GM12872 (cell line): Measurements from ENCODE around the gene QRICH2.

Source experiments
- CTCF ChIP-seq: IDR thresholded peaks from 3 replicates; pipeline ENCODE4 v1.5.1; 2011; ENCODE audit warnings: low read depth, mild to moderate bottlenecking, low read length, moderate library complexity; ENCODE audit not compliant: insufficient read depth

The QRICH2 gene

GRCh38 chr17:76239538-76240274 lies 68.4 kb downstream of the QRICH2 start:
- no peak for TF ChIP-seq CTCF

GRCh38 chr17:76238847-76239537 lies 69.1 kb downstream of the QRICH2 start:
- no peak for TF ChIP-seq CTCF

- no peak for TF ChIP-seq CTCF
Measured at GRCh38 chr17:76237859-76238313, 70.2 kb downstream of the QRICH2 start.

- TF ChIP-seq CTCF, result no peak
Measured at GRCh38 chr17:76236603-76237002, 71.5 kb downstream of the QRICH2 start.

- TF ChIP-seq CTCF, result no peak
Measured at GRCh38 chr17:76235883-76236282, 72.2 kb downstream of the QRICH2 start.

- TF ChIP-seq CTCF, result no peak
Measured at GRCh38 chr17:76234354-76234679, 73.8 kb downstream of the QRICH2 start.

GRCh38 chr17:76233588-76234353 lies 74.3 kb downstream of the QRICH2 start:
- no peak for TF ChIP-seq CTCF
